NCI-H187 (cell line): ENCODE measurements around the gene PPTC7.
"Not testable (repeated sequence)": the region's sequence is repeated elsewhere in the genome, so short reads cannot be mapped to it uniquely, and the experiment has no call there.

ENCODE experiments used
- DNase-seq, 2 experiments: peaks; one replicate each; lab custom pipeline; 2025; lab: John Stamatoyannopoulos, UW

PPTC7 gene

DNA sequence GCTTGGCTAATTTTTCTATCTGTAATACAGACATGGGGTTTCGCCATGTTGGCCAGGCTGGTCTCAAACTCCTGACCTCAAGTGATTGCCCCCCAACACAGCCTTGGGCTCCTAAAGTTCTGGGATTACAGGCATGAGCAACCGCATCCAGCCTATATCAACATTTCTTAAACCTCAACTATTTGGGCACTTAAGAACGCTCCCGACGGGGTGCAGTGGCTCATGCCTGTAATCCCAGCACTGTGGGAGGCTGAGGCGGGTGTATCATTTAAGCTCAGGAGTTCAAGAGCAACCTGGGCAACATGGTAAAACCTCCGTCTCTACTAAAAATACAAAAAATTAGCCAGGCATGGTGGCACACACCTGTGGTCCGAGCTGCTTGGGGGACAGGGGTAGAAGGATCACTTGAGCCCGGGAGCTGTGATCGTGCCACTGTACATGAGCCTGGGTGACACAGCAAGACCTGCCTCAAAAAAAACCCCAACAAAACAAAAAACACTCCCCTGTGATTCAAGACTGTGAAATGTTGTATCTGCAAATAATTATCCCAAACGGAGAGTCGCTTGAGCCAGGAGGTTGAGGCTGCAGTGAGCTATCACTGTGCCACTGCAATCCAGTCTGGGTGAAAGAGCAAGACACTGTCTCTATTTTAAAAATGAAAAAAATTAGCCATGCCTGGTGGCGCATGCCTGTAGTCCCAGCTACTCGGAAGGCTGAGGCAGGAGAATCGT is 21.5 kb downstream of the PPTC7 start:
- DNase-seq: no peak

DNA sequence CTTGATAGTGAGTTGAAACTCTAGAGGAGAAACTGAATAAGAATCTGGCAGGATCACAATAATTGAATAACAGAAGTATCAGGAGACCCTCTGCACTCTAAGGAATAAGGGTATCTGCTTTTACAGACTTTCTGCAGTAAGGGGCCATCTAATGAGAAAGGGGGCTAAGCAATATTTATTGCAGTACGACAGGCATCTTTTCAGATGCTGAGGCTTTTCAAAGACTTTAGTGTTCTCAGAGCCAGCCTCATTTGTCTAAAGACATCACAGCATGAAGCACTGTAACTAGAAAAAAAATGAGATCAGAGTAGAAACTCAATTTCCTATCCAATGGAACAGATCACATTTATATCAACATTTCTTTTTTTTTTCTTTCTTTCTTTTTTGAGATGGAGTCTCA is 22.2 kb downstream of the PPTC7 start:
- DNase-seq: no peak

DNA sequence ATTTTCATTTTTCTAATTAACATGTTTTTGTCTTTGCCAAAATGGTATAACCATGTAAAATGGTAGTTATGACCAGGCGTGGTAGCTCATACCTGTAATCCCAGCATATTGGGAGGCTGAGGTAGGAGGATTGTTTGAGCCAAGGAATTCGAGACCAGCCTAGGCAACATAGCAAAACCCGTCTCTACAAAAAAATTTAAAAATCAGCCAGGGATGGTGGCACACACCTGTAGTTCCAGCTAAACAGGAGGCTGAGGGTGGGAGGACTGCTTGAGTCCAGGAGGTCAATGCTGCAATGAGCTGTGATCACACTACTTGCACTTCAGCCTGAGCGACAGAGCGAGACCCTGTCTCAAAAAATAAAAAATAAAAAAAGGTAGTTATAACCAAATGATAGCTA is 23.1 kb downstream of the PPTC7 start:
- DNase-seq: no peak

DNA sequence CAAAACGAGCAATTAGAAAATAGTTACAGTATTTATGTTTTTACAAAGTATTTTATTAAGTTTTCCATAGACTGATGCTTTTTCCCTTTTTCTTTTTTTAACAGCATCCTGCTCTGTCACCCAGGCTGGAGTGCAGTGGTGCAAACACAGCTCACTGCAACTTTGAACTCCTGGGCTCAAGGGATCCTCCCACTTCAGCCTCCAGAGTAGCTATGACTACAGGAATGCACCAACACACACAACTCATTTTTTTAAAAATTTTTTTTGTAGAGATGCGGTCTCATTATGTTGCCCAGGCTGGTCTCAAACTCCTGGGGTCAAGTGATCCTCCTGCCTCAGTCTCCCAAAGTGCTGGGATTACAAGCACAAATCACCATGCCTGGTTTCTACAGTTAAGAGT is 24.2 kb downstream of the PPTC7 start:
- not testable (repeated sequence) for DNase-seq

DNA sequence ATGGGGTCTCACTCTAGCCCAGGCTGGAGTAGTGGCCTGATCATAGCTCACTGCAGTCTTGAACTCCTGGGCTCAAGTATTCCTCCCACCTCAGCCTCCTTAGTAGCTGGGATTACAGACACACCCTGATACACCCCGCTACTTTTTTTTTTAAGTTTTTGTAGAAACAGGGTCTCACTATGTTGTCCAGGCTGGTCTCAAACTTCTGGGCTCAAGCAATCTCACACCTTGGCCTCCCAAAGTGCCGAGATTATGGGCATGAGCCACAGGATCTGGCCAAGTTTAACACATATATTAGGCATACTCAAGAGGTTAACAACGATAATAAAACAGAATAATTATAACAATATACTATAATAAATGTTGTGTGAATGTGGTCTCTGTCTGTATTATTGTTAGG is 25.8 kb downstream of the PPTC7 start:
- no peak for DNase-seq

DNA sequence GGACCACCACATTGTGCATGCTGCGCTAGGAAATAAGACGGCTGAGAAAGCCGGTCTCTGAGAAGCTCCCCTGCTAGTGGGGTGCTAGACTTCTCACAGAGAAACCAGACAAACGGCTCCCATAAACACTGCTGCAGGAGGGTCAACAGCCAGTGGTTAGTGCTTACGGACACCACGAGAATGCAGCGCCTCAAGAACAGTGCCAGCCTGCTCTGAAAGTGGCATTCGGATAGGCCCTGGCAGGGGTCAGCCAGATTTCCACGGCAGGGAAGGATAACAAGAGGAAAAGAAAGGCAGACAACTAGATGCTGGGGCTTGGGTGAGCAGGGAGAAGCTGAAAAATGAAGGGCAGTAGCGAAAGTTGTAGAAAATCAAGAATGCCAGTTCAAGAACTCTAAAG is 26.4 kb downstream of the PPTC7 start:
- DNase-seq: no peak

DNA sequence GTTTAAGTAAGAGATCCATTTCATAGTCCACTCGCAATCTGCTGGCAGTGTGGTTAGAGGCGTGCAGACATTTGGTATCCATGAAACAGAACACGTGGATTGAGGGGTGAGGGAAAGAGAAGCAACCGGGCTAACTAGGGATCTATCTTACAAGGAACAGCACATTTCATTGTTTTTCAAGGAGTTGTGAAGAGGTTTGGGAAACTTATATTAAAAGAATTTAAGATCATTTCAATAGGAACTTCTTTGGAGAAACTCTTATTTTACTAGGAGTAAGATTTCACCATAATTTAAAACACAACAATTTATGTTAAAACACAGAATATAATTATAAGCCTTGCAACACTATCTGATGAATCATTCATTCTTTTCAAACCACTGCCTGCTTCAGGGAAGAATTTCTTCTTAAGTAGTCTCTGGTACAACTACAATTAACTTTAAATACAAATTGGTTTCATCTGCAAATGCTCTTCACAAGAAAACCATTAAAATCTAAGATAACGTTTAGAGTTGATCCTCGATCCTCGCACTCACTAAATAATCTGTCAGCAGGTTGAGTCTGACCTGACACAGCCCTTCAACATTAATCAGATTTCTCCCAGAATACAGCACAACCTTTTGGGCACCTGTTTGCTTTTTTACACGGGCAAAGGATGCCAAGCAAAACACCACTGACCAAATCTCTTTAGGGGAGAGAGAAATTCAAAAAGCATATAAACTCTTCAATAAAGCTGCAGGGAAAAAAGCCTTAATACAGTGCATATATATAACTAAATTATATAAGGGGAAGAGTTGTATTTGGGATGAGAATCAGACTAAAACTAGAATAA is 27.3 kb downstream of the PPTC7 start:
- no peak for DNase-seq

DNA sequence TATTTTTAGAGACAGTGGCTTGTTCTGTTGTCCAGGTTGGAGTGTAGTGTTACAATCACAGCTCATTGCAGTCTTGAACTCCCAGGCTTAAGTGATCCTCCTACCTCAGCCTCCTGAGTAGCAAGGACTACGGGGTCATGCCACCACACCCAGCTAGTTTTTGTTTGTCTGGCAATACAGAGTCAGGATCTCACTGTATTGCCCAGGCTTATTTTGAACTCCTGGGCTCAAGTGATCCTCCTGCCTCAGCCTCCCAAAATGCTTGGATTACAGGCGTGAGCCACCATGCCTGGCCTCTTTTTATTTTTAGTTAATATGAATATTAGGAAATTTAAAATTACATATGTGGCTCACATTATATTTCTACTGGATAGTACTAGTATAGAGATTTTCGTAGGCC is 28.9 kb downstream of the PPTC7 start:
- no peak for DNase-seq

DNA sequence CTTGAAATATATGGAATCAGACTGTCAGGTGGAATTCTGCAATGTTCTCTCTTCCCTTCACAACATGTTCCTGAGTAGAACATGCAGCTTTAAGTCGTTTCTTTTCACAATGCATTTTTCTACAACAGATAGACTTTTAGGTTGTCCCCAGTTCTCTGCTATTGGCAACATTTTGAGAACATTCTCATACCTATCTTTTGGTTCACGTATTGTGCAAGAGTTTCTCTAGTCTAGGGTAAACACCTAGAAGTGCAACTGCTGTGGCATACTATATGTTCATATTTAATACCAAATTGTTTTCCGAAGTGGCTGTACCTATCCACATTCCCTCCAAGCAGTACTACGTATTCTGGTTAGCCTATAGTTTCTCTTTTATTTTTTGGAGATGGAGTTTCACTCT is 32.1 kb downstream of the PPTC7 start:
- DNase-seq: no peak

DNA sequence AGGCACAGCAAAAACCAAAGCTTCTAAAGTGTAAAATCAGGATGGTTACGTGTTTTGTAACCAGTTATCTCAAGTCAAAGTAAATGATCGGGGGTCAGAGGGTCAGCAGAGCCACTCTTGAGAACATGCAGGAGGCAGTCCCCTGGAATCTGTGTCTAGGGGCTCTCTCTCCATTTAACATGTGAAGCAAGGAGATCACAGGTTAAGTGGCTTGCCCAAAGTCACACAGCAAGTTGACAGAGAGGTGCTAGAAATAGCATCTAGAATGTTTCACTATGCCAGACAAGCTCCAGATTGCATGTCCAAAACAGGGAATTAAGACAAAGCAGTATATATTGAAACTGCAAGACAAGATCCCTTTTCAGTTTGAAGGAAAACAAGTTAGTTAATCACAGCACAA is 33.4 kb downstream of the PPTC7 start:
- no peak for DNase-seq

DNA sequence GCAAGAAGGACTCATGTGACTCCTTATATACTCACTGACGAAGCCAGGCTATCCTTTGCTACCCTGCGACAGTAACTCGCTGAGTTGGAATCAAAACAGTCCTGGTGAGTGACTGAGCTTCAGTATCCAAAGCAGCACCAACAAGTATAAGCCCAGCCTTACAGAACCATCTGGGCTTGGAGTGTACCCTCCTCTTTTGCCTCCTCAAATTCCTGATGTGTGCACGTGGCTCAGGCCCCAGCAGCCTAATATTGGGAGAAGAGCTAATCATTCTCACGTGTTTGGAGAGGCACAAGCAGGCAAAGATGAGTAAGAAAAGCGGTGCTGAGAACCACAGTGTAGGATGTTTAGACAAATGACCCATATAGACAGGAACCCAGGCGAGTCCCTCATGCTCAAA is 34.4 kb downstream of the PPTC7 start:
- no peak for DNase-seq

DNA sequence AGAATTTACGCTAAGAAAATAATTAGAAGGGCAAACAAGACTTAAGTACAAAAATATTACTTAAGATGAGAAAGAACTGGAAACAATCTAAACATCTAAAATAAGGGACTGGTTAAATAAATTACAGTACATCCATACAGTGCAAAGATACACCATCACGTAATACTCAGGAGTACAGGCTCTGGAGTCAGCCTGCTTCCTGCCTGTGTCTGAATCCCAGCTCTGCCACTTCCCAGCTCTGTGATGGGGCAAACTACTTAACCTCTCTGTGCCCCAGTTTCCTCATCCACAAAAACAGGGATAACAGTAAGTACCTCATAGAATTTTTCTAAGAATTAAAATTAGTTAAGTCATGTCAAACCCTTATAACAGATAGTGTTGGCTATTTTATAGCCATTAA is 36.0 kb downstream of the PPTC7 start:
- no peak for DNase-seq

DNA sequence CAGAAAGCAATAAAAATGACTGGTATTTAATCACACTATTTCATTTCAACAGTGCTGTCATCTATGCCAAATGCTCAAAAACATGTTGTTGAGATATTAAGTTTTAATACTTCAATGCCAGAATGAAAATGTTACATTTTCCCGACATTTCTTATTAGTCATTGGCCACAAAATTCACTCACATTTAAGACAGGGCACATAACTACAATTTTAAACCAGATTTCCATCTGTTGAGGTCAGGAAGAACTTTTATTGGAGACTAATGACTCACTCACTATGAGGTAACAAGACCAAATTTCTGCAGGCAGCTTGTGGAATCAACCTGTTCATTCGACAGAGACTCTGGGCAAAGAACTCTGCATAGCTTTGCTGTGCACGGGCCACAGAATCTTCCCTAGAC is 36.8 kb downstream of the PPTC7 start:
- no peak for DNase-seq

DNA sequence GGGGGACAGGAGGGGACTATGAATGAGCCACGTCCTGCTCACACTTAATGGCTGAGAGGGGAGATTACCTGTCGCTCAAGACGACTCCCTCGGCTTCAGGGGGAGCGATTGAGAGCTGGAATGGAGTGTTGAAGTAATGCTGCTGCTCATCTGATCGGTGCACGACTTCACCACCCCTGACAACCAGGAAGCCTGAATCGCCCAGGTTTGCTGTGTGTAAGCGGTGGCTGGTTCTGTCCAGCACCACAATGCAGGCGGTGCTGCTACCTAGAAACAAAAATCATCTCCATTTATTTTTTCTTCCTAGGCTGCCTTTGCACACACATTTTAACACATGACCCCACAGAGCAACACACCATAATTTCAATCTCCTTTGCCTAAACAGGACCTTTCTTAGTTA is 37.3 kb downstream of the PPTC7 start:
- no peak for DNase-seq

DNA sequence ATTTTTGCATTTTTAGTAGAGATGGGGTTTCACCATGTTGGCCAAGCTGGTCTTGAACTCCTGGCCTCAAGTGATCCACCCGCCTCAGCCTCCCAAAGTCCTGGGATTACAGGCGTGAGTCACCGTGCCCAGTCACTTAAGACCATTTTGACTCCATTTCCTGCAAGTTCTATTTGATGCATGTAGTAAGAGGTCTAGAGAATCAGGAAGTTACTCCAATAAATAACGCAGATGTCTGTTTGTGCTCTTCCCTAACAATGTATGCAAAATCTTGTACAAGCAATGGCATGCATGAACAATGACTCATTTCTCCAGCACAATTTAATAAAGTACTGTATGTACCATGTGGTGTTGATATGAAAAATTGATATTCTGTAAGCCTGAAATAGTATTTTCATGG is 37.9 kb downstream of the PPTC7 start:
- DNase-seq: not testable (repeated sequence)

DNA sequence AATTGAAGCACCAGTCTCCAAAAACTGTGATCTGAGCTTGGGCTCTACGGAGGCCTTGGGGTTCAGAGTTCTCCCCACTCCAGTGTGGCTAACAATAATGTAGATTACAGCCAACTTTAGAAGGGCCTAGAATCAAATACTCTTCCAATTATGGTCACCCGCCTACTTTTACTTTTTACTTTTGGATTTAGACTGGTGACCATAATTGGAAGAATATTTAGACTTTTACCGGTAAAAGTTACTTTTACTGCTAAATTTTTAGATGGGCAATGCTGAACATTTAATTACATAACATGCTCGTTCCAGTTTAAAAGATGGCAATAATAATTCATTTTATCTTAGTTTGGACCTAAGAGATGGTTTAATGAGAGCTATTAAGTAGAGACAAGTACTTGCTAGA is 39.2 kb downstream of the PPTC7 start:
- no peak for DNase-seq

DNA sequence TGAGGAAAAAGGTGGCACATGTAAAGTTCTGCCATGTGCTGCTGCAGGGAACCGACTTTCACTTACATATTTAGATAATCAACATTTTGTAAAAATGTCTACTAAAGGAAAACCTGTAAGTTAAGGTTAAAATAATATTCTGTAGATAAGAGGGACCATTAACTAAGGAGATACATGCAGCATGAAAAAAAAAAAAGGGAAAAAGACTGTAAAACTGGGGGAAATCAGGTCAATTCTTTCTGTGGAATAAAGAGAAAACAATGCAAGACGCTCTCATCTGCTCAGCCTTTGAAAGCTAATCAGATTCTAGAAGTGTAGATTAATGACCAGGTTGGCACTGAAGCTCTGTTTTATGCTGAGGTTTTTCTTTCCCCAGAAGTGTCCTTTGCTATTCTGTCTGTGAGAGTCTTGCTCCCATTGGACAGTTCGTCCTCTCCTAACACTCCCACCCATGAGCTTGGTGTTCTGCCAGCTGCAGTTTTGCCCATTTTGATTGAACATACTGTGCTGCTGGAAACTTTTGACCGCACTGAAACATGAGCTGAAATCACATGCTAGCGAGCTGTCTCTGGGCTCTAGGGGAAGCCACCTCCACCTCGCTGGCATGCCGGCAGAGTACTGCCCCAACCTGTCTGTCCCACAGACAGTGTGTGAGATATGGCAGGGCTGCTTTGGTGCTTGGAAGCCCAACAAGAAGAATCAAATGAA is 39.7 kb downstream of the PPTC7 start:
- no peak for DNase-seq

DNA sequence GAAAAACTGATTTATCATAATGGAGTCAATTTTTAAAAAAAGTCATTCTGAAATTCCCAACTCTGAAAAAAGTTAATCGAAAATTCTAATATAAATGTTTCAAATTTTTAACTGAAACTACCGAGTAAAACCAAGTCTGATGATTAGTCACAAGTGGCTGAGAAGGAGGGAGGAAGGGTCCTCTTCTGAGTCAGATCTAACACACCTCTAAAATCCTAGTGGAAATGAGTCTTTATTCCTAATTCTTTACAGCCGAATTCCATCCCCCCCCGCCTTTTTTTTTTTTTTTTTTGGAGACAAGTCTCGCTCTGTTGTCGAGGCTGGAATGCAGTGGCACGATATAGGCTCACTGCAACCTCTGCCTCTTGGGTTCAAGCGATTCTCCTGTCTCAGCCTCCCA is 43.1 kb downstream of the PPTC7 start:
- no peak for DNase-seq

DNA sequence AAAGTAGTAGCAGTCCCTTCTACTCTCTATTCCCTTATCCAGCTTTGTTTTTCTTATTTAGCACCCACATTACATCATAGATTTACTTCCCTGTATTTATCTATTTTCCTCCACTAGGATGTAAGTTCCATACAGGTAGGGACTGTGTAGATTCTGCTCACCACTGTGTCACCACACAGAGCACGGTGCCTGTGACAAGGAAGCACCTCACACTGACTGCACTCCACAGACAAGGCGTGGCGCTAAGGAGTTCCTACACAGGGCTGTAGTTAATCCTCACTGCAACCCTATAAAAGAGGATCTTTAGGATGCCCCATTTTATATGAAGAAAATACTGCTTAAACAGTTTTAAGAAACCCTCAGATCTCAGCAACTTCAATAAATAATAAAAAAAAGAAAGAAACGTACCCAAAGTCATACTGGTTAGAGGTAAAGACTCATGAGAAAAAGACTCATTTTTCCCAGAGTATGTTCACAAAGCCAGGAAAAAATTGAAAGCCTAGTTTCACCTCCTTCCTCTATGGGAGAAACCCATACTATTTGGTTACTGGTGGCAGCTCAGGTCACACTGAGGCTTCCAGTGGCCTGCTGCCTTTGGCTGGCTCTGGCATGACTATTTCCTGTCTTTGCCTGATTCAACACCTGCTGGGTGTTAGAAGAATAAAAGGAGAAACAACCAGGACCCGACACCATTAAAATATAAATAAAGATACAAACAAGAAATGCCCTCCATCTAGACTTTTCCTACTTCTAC is 44.1 kb downstream of the PPTC7 start:
- no peak for DNase-seq

DNA sequence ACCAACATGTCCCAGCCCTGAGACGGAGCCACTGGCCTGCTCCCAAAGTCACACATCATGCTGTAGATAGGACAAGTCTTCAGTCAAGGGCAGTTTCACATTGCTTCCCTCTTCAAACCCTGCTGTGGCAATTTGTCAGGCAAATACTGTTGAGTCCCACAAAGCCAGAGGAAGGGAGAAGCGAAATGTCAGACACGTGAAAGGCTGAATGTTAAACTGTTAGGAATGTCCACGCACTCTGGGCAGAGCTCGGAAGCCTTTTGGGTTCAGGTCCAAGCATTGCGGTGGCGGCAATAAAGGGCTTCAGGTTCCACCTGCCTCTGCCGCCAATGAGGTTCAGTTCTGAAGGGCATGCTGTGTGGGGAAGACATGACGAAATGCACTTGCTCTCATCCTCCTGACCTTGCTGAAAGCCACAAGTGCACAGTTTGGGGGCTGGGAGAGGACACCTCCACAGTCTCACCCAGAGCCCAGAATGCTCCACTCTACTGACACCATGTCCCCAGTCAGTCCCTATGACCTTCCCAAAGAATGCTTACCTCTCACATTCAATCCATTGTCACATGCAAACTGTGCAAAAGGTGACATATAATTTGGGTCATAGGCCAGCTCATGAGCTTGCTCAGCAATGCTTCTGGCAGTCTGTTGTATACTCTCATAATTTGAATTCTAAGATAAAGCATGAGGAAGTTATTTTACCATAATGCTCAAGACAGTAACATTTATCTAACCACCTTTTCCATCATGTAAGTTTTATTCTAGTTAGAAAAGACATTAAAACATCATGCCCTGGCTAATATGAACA is 45.3 kb downstream of the PPTC7 start:
- no peak for DNase-seq

DNA sequence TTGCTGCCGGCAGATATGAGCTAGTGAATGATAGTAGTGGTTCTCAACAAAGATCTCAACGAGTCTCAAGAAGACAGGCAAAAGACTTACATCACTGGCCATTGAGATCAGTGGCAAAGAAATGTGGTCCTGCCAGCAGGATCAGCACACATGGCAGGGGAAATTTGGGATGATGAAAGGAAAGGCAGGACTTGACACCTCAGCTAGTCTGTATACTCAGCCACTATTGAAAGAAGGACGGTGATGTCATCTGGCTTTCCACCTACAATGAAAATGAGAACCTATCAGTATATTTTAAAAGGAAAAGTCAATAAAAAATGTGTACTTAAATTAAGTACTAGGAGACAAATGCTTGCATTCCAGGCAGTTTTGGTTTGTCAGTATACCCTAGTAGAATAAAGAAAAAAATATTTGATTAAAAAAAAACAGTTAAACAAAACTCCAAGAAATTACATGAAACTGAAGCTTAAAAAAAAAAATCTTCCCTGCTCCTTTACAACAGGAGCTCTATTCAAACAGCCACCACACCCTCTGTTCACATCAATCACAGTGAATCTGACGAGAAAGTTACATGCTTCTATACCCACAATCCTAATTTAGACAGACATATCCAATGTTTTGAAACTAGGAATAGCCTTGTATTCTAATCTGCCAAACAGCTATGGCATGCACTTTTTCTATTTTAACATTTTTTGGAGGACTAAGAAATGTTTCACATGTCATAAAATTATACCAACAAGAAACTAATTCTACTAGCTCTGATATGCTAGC is 46.1 kb downstream of the PPTC7 start:
- DNase-seq: no peak
